WTC11 (cell line): ENCODE measurements around the gene INO80. TPM values are rescaled to one million over a fixed set of nuclear protein-coding genes. Genes with fewer than 3 reads are reported as not detected.
"Not testable (repeated sequence)": the region's sequence is repeated elsewhere in the genome, so short reads cannot be mapped to it uniquely, and the experiment has no call there.

Experiments used
- ATAC-seq: fragments of 200-7000 bp; cut with Tn5 transposase; 2 replicates; pipeline ENCODE4 v1.10.0; 2021; ENCODE audit warnings: mild to moderate bottlenecking, moderate library complexity
- CTCF ChIA-PET: fragments of 300-600 bp; sonication (Branson Sonifier 250); formaldehyde crosslinking; loops from one replicate; lab custom pipeline; 2021; ENCODE audit warnings: antibody characterized with exemption; lab: Charles Lee
- POLR2A ChIA-PET: fragments of 350-600 bp; sonication (Branson Sonifier 250); formaldehyde crosslinking; loops from one replicate; lab custom pipeline; 2021; ENCODE audit warnings: antibody characterized with exemption; lab: Charles Lee
- DNase-seq: peaks from one replicate; pipeline ENCODE4 v3.0.0; 2021; ENCODE audit warnings: low spot score
- H3K27ac Mint-ChIP-seq: 2 replicates; pipeline ENCODE4 v1.8.0; 2021; ENCODE audit warnings: mixed read lengths
- H3K27me3 Mint-ChIP-seq: 2 replicates; pipeline ENCODE4 v1.8.0; 2021; ENCODE audit warnings: low read depth, mild to moderate bottlenecking, moderate library complexity, mixed read lengths
- H3K36me3 Mint-ChIP-seq: 2 replicates; pipeline ENCODE4 v1.8.0; 2021; ENCODE audit warnings: mixed read lengths
- H3K4me1 Mint-ChIP-seq: 2 replicates; pipeline ENCODE4 v1.8.0; 2022; ENCODE audit warnings: mixed read lengths
- H3K4me3 Mint-ChIP-seq: 2 replicates; pipeline ENCODE4 v1.8.0; 2021; ENCODE audit warnings: mild to moderate bottlenecking, moderate library complexity, mixed read lengths
- H3K9me3 Mint-ChIP-seq: 2 replicates; pipeline ENCODE4 v1.8.0; 2021; ENCODE audit warnings: mixed read lengths
- ATF1 ChIP-seq: sonication (generic); formaldehyde crosslinking; IDR thresholded peaks from 2 replicates; pipeline ENCODE4 v1.8.1; 2023; ENCODE audit warnings: mild to moderate bottlenecking, moderate library complexity, missing genetic modification reagents
- ATF3 ChIP-seq: sonication (generic); formaldehyde crosslinking; conservative IDR thresholded peaks from 2 replicates; pipeline ENCODE4 v1.8.1; 2022; ENCODE audit warnings: mild to moderate bottlenecking, missing genetic modification reagents
- CDX4 ChIP-seq: fragments of 250-450 bp; sonication (Bioruptor Pico); IDR thresholded peaks from 2 replicates; pipeline ENCODE4 v1.9.0; 2021; ENCODE audit warnings: moderate library complexity, mild to moderate bottlenecking, inconsistent platforms, borderline replicate concordance
- EMX1 ChIP-seq: fragments of 250-450 bp; sonication (Bioruptor Pico); IDR thresholded peaks from 2 replicates; pipeline ENCODE4 v1.8.0; 2021; ENCODE audit warnings: mild to moderate bottlenecking
- ERG ChIP-seq: fragments of 250-450 bp; sonication (Bioruptor Pico); IDR thresholded peaks from 2 replicates; pipeline ENCODE4 v1.8.0; 2021; ENCODE audit warnings: mild to moderate bottlenecking
- FOXP1 ChIP-seq: sonication (generic); formaldehyde crosslinking; IDR thresholded peaks from 2 replicates; pipeline ENCODE4 v1.8.0; 2022; ENCODE audit warnings: missing genetic modification reagents, mild to moderate bottlenecking, moderate library complexity, borderline replicate concordance
- JUN ChIP-seq: sonication (generic); formaldehyde crosslinking; IDR thresholded peaks from 2 replicates; pipeline ENCODE4 v1.8.0; 2023; ENCODE audit warnings: mild to moderate bottlenecking, missing genetic modification reagents
- MYBL2 ChIP-seq: sonication (generic); formaldehyde crosslinking; IDR thresholded peaks from 2 replicates; pipeline ENCODE4 v1.8.1; 2023; ENCODE audit warnings: mild to moderate bottlenecking, moderate library complexity, missing genetic modification reagents
- PRRX2 ChIP-seq: fragments of 250-450 bp; sonication (Bioruptor Pico); IDR thresholded peaks from 2 replicates; pipeline ENCODE4 v1.8.0; 2021; ENCODE audit warnings: mild to moderate bottlenecking
- ZNF396 ChIP-seq: fragments of 250-450 bp; sonication (Bioruptor Pico); IDR thresholded peaks from 2 replicates; pipeline ENCODE4 v1.8.0; 2021; ENCODE audit warnings: mild to moderate bottlenecking, moderate library complexity, borderline replicate concordance
- ZNF512 ChIP-seq: sonication (generic); formaldehyde crosslinking; IDR thresholded peaks from 2 replicates; pipeline ENCODE4 v1.8.1; 2022; ENCODE audit warnings: missing genetic modification reagents, borderline replicate concordance
- total RNA-seq: library from RNA; stranded (reverse); gene quantifications from 3 replicates; pipeline ENCODE4 v1.2.3, GENCODE V29; 2021
- TF ChIP-seq, protein P1 (sequence below): sonication (generic); formaldehyde crosslinking; IDR thresholded peaks from 2 replicates; pipeline ENCODE4 v1.8.1; 2023; ENCODE audit warnings: mild to moderate bottlenecking, missing genetic modification reagents, borderline replicate concordance
- TF ChIP-seq, protein P2 (sequence below): sonication (generic); formaldehyde crosslinking; IDR thresholded peaks from 2 replicates; pipeline ENCODE4 v1.8.1; 2022; ENCODE audit warnings: mild to moderate bottlenecking, missing genetic modification reagents, moderate library complexity, borderline replicate concordance
- TF ChIP-seq, protein P3 (sequence below): sonication (generic); formaldehyde crosslinking; IDR thresholded peaks from 2 replicates; pipeline ENCODE4 v1.8.1; 2022; ENCODE audit warnings: low read depth, mild to moderate bottlenecking, moderate library complexity, missing genetic modification reagents, borderline replicate concordance

The INO80 gene
- total RNA-seq, 1 experiment from 2014 or later = 20.6 TPM

GRCh38 chr15:41079717-41080116 lies 36.4 kb downstream of the INO80 start (continued):
- TF ChIP-seq ERG (CRISPR knock-in tag) = no peak
- no peak for TF ChIP-seq ZNF396 (CRISPR knock-in tag)
- TF ChIP-seq, protein P1, sequence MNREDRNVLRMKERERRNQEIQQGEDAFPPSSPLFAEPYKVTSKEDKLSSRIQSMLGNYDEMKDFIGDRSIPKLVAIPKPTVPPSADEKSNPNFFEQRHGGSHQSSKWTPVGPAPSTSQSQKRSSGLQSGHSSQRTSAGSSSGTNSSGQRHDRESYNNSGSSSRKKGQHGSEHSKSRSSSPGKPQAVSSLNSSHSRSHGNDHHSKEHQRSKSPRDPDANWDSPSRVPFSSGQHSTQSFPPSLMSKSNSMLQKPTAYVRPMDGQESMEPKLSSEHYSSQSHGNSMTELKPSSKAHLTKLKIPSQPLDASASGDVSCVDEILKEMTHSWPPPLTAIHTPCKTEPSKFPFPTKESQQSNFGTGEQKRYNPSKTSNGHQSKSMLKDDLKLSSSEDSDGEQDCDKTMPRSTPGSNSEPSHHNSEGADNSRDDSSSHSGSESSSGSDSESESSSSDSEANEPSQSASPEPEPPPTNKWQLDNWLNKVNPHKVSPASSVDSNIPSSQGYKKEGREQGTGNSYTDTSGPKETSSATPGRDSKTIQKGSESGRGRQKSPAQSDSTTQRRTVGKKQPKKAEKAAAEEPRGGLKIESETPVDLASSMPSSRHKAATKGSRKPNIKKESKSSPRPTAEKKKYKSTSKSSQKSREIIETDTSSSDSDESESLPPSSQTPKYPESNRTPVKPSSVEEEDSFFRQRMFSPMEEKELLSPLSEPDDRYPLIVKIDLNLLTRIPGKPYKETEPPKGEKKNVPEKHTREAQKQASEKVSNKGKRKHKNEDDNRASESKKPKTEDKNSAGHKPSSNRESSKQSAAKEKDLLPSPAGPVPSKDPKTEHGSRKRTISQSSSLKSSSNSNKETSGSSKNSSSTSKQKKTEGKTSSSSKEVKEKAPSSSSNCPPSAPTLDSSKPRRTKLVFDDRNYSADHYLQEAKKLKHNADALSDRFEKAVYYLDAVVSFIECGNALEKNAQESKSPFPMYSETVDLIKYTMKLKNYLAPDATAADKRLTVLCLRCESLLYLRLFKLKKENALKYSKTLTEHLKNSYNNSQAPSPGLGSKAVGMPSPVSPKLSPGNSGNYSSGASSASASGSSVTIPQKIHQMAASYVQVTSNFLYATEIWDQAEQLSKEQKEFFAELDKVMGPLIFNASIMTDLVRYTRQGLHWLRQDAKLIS (CRISPR knock-in tag) = no peak
- TF ChIP-seq FOXP1 (CRISPR knock-in tag) = no peak
- TF ChIP-seq MYBL2 (CRISPR knock-in tag) = no peak
- no peak for TF ChIP-seq JUN (CRISPR knock-in tag)
- TF ChIP-seq ZNF512 (CRISPR knock-in tag) = no peak
- no peak for TF ChIP-seq CDX4 (CRISPR knock-in tag)

DNA sequence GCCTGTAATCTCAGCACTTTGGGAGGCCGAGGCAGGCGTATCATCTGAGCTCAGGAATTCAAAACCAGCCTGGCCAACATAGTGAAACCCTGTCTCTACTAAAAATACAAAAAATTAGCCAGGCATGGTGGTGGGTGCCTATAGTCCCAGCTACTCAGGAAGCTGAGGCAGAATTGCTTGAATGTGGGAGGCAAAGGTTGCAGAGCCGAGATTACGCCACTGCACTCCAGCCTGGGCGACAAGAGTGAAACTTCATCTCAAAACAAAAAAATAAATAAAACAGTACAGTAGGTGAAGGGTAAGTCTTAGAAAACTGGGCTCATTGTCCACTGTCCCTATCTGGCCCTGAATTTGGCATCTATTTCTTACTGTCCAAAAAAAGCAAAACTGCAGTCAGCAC lies 37.2 kb downstream of the INO80 start:
- DNase-seq, H3K4me3 Mint-ChIP-seq, H3K27ac Mint-ChIP-seq, ATAC-seq, H3K27me3 Mint-ChIP-seq, H3K4me1 Mint-ChIP-seq, H3K9me3 Mint-ChIP-seq, POLR2A ChIA-PET: not testable (repeated sequence)
- CTCF ChIA-PET = interaction anchor here (0.8 kb wide), 1 partner anchor 64 kb away, joined by 6 read pairs; no protein-coding TSS in a partner anchor
- H3K36me3 Mint-ChIP-seq = peaks cover 76% of the 10 kb centered on the region

DNA sequence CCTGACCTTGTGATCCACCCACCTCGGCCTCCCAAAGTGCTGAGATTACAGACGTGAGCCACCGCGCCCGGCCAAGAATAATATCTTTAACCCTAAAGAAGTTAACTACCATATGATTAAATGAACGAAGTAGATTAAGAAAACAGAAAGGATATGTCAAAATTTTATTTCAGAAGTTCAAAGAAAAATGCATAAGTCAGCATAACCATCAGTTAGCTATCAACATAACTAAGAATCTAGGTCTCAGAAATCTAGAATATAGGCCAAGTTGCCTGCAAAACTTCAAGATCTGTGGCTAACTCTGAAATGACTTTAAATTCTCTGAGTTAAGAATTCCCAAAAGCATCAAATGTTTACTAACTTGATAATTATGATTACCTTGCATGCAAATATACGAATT lies 38.0 kb downstream of the INO80 start:
- ChIA-PET CTCF (no interaction called here), POLR2A (interaction anchor here (0.6 kb wide), 1 partner anchor 42 kb away, joined by 6 read pairs; no protein-coding TSS in a partner anchor)
- Mint-ChIP-seq H3K27me3 (no peaks in the 10 kb centered on the region), H3K4me3 (no peak overlapping the region), H3K4me1 (no peaks in the 10 kb centered on the region), H3K27ac (no peak overlapping the region), H3K9me3 (no peaks in the 10 kb centered on the region), H3K36me3 (peaks cover 76% of the 10 kb centered on the region)
- TF ChIP-seq ATF3 (CRISPR knock-in tag) (no peak), ATF1 (no peak), MYBL2 (CRISPR knock-in tag) (no peak), FOXP1 (CRISPR knock-in tag) (no peak), EMX1 (CRISPR knock-in tag) (no peak), PRRX2 (CRISPR knock-in tag) (no peak)
- TF ChIP-seq, protein P2, sequence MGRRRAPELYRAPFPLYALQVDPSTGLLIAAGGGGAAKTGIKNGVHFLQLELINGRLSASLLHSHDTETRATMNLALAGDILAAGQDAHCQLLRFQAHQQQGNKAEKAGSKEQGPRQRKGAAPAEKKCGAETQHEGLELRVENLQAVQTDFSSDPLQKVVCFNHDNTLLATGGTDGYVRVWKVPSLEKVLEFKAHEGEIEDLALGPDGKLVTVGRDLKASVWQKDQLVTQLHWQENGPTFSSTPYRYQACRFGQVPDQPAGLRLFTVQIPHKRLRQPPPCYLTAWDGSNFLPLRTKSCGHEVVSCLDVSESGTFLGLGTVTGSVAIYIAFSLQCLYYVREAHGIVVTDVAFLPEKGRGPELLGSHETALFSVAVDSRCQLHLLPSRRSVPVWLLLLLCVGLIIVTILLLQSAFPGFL (CRISPR knock-in tag) = no peak
- TF ChIP-seq, protein P3, sequence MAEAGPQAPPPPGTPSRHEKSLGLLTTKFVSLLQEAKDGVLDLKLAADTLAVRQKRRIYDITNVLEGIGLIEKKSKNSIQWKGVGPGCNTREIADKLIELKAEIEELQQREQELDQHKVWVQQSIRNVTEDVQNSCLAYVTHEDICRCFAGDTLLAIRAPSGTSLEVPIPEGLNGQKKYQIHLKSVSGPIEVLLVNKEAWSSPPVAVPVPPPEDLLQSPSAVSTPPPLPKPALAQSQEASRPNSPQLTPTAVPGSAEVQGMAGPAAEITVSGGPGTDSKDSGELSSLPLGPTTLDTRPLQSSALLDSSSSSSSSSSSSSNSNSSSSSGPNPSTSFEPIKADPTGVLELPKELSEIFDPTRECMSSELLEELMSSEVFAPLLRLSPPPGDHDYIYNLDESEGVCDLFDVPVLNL (CRISPR knock-in tag) = no peak
- no peak for ATAC-seq
- DNase-seq = no peak
